HG03571 (cell line): ENCODE results near the gene RIPK1.
"Not testable (repeated sequence)": the region's sequence is repeated elsewhere in the genome, so short reads cannot be mapped to it uniquely, and the experiment has no call there.

Experiments
- ATAC-seq: cut with Tn5 transposase; IDR thresholded peaks from one replicate; pipeline ENCODE4 v1.9.1; 2021; ENCODE audit not compliant: unreplicated experiment

The RIPK1 gene

DNA sequence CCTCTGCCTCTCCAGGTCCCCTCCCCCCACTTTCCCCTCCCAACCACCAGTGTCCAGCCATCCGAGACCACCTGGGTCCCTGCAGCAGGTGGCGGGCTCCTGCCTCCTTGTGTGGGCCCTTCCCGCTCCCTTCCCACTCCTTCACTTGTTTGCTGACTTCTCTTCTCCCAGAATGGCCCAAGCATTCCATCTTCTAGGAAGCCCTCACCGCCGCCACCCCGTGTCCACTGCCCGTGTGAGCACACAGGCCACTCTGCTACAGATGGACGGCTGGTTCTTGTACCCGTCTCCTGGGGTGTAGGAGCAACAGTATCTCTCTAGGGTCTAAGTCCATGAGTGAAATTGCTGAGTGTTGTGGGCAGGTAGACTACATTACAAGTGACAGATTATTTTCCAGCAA, 65.2 kb downstream of the RIPK1 start:
- no peak for ATAC-seq

DNA sequence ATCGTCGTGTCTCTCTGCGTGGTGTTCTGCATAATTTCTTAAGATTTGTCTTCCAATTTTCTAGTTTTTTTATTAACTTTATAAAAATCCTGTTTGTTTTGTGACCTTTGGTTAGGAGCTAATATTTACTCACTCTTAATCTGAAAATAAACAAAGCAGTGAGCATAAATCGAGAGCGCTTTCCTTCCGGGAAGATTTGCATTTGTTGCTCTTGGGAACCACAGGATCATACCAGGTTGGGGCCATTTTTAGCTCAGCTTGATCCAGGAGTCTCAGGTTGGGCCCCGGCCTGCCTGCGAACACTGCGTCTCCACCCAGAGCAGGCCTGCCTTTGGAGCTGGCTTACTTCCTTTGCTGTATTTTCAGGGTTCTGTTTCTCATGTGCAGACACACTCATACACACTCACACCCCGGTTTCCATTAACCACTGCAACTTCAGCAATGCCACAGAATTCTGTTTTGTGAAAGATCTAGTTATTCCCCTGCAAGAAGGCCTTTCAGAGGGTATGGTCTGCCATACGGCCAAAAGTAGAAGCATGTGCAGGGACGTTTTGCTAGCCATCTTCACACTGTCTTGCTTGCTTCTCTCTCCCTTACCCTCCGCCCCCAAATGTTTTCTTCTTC, 67.5 kb downstream of the RIPK1 start:
- ATAC-seq, result no peak

DNA sequence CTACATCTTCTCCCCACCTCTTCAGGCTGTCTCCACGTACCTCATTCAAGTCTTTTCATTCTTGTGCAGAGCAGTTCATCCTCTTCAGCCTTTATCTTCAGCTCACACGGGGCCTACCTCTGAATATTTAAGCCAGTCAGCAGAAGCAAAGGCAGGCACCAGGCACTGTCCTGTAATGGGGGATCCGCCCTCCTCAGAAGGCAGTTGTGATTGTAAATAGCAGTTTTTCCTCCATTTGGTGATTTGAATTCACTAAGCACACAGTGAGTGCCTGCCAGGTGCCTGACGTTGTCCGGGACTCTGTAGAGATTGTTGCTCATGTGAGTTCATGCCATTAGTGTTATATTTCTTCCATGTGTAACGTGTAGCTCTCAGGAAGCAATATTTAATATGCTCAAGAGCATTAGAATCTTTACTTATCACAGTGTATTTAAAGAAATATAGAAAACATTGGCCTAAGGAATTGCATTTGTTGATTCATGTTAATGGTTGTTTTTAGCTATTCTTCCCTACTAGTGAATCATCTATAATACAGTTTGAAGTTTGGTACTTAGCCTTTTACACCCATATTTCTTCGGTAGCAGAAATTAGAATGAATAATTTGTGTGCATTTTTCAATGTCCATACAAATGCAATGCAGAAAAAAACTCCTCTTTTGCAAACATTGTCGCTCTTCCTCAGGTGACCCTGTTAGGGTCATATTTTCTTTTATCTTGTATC, 68.2 kb downstream of the RIPK1 start:
- no peak for ATAC-seq

DNA sequence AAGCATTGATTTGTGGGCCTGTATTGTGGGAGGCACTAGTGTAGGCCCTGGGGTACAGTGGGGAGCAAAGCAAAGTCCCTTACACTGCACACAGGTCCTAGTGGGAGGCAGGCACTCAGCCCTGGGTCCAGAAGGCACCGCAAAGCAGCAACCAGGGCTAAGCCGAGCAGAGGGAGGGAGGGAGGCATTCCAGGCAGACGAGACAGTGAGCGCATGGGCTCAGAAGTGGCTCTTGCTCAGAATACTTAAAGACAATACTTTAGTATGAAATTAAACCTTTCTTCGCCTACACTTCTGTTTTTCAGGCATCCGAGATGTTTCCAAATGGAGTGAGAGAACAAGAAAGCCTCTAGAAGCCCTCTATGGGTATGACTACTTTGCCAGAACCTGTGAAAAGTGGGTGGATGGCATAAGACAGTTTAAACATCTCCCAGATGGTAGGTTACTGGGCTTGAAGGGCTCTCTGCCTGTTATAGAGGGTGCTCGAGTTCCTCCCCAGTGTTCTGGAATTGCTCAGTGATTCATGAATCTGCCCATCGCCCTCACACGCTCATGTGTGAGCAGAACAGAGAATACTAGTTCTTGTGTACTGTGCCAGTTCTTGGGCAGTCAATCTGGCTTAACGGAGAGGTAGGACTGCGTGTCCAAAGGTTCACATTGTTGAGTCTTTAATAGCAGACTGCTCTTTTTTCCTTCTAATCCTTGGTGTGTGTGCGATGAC, 68.9 kb downstream of the RIPK1 start:
- no peak for ATAC-seq

DNA sequence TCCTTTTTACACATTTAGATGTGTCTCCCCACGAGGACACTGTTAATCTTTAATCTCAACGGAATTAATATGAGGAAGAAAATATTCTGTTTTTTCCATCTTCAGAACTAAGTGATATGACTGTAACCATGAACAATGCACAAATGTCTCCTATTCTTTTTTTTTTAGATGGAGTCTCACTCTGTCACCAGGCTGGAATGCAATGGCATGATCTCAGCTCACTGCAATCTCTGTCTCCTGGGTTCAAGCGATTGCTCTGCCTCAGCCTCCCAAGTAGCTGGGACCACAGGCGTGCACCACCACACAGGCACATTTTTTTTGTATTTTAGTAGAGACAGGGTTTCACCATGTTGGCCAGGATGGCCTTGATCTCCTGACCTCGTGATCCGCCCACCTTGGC, 69.6 kb downstream of the RIPK1 start:
- ATAC-seq, result not testable (repeated sequence)

DNA sequence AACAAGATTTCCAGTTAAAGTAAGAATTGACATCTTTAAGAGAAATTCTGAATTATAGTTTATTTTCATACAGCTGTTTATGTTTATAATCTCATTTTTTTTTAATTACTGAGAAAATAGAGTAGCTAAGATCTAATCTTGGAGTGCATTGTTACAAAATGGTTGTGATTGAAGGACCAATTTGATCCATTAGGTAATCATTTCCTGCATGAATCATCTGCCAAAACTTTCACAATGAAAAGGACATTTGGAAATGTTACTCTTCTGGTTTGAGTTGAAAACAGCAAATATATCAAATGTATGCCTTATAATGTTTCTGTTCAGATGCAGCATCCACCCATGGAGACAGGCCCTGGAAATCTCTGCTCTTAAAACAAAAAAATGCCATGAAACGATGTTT, 70.0 kb downstream of the RIPK1 start:
- no peak for ATAC-seq

DNA sequence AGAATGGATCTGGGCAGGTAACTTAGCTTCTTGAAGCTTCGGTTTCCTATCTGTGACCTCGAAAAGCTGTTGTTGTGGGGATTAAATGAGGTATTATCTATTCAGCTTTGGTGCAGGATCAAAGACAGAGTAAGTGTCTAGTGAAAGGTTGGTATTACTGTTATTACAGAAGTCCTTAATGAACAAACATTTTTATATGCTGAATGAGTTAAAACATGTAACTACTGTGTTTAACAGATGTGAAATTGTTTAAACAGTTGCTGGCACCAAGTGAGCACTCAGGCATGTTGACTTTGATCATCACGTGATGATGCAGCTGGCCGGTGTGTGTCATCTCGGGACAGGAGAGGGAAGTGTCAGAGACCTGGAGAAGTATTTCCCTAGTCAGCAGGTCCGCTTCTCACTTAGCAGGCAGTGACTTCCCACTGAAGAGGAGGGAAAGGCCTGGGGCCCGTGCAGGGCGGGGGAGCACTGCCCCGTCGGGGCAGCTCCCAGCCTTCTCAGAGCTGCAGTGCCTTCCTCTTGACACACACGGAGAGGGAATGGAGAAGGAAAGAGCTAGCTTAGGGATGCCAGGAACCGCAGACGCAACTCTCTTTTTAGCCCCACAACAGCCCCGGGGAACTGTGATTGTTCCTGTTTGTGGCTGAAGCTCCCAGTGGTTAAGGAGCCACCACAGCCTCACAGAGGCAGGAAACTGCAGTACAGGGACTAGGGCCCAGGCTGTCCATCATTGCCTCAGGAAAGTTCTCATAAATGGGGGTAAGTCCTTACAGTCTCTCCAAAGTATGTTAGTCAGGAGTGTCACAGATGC, 71.0 kb downstream of the RIPK1 start:
- ATAC-seq, result no peak

DNA sequence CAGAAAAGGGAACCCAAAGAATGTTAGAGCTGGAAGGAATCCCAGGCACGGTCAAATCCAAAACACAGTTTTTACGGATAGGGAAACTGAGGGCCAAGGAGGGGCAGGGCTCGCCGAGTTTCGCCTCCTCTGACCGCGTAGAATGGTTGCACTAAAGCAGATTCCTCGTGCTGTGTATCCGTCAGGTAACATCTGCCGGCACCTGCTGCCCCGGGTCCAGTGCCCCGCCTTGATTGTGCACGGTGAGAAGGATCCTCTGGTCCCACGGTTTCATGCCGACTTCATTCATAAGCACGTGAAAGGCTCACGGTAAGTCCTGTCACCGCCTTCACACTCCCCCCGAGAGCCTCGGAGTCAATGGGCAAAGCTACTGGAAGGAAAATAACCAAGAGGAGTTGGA, 71.9 kb downstream of the RIPK1 start:
- ATAC-seq, result no peak

DNA sequence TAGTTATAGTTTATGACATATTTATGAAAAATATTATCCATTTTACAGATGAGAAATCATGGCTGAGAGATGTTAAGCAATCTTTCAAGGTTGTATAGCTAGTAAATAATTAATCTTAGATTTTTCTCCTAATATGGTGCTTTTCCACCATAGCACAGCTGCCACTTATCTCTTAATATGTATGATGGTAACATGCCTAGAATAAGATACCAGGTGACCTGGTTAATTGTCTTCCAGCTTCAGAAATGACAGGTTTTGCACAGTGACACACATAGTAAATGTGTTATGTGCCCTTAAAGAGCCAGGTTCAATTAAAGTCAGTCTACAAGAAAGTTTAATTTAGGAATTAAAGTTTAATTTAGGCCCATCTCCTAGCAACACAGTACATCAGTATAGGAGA, 74.2 kb downstream of the RIPK1 start:
- no peak for ATAC-seq

DNA sequence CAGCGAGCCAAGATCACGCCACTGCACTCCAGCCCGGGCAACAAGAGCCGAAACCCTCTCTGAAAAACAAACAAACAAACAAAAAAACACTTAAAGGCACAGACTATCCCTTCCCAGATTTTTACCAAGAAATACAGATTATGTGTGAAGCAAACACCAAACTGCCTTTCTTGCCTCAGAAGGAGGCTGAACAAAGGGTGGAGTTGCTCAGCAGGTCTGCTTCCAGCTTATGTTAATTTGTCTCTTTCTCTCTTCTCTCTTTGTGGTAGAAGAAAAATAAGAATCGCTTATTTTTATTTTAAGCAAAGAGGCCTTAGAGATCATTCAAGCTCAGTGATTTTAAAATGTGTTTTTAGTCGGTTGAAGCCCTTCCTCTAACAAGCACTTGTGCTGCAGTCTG, 74.9 kb downstream of the RIPK1 start:
- ATAC-seq, result no peak

DNA sequence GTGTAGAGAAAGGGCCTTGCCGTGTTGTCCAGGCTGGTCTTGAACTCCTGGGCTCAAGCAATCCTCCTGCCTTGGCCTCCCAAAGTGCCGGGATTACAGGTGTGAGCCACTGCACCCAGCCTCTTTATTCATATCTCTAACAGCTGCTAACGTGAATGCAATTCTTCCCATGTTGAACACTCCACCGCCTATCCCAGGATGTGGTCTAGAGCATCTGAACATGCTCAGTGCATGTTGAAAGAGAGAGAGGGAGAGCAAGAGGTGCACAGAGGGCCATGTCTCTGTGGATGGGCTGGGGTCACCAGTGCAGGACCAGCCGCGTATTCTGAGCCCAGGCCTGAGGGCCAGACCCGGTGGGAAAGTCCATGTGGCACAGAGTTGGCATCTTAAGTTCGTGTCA, 76.3 kb downstream of the RIPK1 start:
- ATAC-seq, result no peak

DNA sequence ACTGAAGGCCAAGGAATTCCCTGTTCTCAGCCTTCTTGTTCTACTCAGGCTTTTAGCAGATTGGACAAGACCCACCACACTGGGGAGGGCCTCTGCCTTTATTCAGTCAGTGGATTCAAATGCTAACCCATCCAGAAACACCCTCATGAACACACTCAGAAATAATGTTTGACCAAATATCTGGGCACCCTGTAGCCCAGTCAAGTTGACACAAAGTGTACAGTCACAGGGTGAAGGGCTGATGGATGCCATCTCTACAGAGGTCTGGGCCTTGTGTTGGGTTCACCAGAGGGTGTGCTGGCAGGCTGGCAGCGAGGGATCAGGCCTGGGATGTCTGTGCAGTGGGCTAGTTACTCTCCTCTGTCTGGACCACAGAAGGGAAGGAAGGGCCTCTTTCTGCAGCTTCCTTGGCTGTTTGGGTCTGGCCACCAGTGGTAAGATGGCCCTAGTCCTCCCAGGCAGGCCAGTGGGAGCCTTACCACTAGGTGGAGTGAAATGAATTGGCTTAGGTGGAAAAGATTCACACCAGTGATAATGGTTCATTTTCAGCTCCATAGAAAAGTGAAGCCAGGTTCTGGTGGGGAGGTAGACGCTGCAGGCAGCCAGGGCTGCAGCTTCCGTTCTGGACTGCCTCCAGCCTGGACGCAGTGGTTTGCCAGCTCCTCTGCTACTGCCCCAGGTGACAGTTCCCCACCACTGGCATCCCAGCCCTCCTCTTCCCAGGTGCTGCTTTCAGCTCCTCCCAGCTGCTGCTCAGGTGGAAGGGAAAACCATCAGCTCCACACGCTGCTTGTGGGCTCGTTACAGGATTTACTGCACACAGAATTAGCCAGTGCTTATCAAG, 79.8 kb downstream of the RIPK1 start:
- ATAC-seq, result no peak

DNA sequence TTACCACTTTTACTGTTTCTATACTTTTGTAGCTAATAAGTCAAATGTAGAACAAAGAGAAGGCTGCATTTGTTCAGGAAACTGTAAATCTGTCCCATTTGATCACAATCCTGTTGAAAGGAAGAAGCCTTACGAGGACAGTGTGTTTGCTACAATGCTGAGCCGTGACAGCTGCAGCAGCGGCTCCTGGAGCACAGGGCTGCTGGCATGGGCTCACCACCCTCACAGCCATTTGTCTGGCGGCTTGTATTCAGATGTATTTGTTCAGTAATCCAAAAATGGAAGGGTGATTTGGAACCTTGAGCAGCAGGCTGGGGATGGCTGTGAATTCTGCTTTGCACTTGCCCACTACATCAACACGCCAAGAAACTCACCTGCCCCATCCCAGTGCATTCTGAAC, 83.4 kb downstream of the RIPK1 start:
- ATAC-seq, result no peak

DNA sequence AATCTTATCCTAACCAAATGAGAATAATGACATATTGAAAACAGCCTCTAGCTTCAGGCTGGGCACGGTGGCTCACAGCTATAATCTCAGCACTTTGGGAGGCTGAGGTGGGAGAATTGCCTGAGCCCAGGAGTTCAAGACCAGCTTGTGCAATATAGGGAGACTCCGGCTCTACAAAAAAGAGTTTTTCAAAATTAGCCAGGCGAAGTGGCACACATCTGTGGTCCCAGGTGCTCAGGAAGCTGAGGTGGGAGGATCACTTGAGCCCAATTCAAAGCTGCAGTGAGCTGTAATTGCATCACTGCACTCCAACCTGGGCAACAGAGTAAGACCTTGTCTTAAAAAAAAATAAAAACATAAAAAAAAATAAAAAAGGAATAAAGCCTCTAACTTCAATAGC, 84.4 kb downstream of the RIPK1 start:
- ATAC-seq, result no peak

DNA sequence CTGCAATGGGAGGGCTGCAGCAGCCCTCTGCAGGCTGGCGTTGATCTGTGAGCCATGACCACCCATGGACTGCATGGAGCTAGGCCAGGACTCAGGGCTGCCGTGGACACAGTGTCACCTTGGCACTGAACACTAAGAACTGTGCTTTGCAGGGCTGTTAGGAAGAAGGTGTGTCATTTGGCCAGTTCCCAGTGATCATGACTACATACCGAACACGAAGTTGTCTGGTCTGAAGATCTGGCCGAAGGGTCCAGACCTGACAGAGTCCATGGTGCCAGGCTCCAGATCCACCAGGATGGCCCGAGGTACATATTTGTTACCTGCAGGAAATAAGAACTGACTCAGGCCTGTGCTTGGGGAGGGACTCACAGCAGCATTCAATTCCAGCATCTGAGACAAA, 87.1 kb downstream of the RIPK1 start:
- ATAC-seq, result not testable (repeated sequence)

DNA sequence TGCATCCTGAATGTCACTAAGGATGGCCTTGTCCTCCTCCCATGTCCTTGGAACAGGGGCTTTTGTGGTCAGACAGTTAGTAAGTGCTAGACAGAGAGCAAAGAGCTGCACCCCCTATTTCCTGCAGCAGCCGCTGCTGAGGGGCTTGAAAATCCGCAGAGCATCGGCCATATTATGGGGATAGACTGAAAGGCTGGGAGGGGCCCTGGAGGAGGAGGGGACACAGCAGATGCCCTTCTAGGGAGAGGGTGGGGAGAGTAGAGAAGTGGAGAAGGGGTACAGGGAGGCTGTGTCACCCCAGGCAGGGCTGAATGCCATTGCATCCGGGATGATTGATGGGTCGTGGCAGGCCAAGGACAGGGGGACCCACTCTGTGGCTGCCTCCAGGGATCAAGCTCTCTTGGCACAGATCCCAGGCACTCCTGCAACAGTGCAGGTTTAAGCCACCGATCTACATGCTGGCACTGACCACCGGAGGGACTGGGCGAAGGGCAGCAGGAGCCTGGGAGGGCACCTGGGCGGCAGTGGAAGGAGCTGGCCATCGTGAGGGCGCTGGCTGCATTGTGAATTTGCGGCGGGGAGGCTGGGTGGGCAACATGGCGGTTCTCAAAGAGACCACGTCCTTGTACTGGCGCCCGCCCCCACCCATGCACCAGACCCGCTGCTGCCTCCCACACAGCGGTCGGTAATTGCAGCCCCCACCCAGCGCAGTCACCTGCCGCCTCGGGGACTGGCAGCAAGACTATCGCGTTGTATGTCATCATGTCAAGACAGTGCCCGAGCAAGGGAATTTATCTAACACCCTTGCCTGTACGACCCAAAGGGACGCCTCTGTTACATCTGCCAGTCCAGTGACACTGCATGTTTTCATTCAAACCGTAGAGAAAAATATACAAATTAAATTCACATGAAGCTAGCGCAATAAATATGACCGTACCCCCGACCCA, 88.2 kb downstream of the RIPK1 start:
- not testable (repeated sequence) for ATAC-seq

DNA sequence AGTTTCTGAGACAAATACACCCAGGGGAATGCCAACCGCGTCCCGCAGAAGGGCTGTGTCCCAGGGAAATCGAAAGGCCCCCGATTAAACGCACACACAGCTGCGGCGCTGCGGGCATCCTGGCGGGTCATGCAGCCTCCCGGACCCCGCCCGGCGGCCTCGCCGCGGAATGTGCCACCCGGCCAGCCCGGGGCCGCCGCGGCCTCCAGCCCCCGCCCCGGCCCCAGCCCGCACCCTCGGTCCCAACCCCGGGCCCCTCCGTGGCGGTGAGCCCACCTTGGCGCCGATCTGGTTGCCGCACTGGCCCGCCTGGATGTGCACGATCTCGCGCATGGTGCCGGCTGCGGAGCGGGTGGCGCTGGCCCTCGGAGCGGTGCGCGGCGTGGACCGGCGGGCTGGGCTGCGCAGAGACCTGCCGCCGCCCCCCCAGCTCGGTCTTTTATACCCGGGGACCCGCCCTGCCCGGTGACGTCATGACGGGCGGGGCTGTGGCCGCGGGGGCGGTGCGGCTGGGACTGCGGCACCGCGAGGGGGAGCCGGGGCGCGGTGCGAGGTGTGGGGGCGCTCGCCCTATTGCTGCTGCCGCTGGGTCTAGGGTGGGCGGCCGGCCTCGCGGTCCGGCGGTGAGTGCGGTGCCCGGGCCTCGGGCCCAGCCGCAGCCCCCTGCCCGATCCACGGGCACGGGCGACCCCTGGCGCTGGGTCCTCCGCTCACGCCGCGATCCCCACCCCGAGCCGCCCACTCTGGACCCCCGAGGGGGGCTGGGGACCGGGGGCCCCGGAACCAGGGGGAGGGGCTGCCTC, 89.0 kb downstream of the RIPK1 start, which contains the start of gene TUBB2A:
TUBB2A (minus strand) TSS at position 414 of the 803 bp plus-strand sequence; CDS start at position 333, 81 bp downstream.
- peak; percentile 87 for ATAC-seq
